Calu3 (cell line): ENCODE data around the gene CEP170. TPM values are rescaled to one million over a fixed set of nuclear protein-coding genes. Genes with fewer than 3 reads are reported as not detected.
A peak's percentile ranks its signal among the peaks of the same experiment; 100 is the strongest.

Experiments
- BruUV-seq: library from RNA; stranded (reverse); fragments of 400-500 nt; replicated peaks from 2 replicates; lab custom pipeline; 2021; lab: Mats Ljungman, UMichigan
- CTCF ChIA-PET: fragments of 300-600 bp; sonication (Branson Sonifier 250); formaldehyde crosslinking; loops from one replicate; lab custom pipeline; 2022; ENCODE audit warnings: antibody characterized with exemption; lab: Charles Lee
- DNase-seq: peaks from one replicate; pipeline ENCODE4 v3.0.0; 2022
- H3K27ac Mint-ChIP-seq: one replicate; pipeline ENCODE4 v1.8.0; 2022; ENCODE audit warnings: mixed read lengths; ENCODE audit not compliant: unreplicated experiment
- H3K27me3 Mint-ChIP-seq: one replicate; pipeline ENCODE4 v1.8.0; 2022; ENCODE audit warnings: mixed read lengths; ENCODE audit not compliant: unreplicated experiment
- H3K36me3 Mint-ChIP-seq: one replicate; pipeline ENCODE4 v1.8.0; 2022; ENCODE audit warnings: mild to moderate bottlenecking, moderate library complexity, mixed read lengths; ENCODE audit not compliant: insufficient read depth, unreplicated experiment
- H3K4me1 Mint-ChIP-seq: one replicate; pipeline ENCODE4 v1.8.0; 2022; ENCODE audit warnings: mild to moderate bottlenecking, low read depth, mixed read lengths; ENCODE audit not compliant: unreplicated experiment
- H3K4me3 Mint-ChIP-seq: one replicate; pipeline ENCODE4 v1.8.0; 2022; ENCODE audit warnings: mild to moderate bottlenecking, low read depth, moderate library complexity, mixed read lengths; ENCODE audit not compliant: unreplicated experiment
- H3K9me3 Mint-ChIP-seq: one replicate; pipeline ENCODE4 v1.8.0; 2022; ENCODE audit warnings: low read depth, mixed read lengths; ENCODE audit not compliant: unreplicated experiment
- intact Hi-C: fragments of 100-400 bp; cut with micrococcal nuclease; formaldehyde crosslinking; loops from one replicate; pipeline ENCODE4 v1.10.0; 2022; ENCODE audit not compliant: unreplicated experiment
- total RNA-seq: library from RNA; stranded (reverse); gene quantifications from 2 replicates; pipeline ENCODE4 v1.2.3, GENCODE V29; 2022
- TF ChIP-seq, protein P1 (sequence below): fragments of 200-600 bp; IDR thresholded peaks from one replicate; pipeline ENCODE4 v1.8.0; 2022; ENCODE audit warnings: antibody characterized with exemption; ENCODE audit not compliant: unreplicated experiment

CEP170 gene
- total RNA-seq, 1 experiment from 2014 or later = 133 TPM

DNA sequence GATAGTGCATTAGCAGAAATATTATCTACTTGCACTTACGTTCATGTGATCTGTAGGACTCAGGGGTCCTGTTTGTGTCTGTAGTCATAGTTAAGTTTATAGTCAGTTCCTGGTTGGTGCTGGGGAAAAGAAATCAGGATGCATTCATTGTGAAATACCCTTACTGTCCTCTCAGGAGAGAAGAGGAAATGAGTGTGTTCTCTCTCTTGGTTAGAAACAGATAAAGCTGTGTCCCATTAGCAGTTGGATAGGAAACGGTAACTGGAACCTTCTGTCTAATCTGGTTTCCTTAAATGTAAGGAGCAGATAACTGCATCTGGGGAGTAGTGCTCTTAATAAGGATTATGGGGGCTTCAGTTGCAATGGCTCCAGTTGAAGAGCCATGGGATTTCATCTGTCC lies 9.6 kb upstream of the CEP170 start:
- DNase-seq = no peak
- H3K27ac Mint-ChIP-seq = peak overlapping the region; percentile 46
- no peaks in the 10 kb centered on the region for H3K9me3 Mint-ChIP-seq

DNA sequence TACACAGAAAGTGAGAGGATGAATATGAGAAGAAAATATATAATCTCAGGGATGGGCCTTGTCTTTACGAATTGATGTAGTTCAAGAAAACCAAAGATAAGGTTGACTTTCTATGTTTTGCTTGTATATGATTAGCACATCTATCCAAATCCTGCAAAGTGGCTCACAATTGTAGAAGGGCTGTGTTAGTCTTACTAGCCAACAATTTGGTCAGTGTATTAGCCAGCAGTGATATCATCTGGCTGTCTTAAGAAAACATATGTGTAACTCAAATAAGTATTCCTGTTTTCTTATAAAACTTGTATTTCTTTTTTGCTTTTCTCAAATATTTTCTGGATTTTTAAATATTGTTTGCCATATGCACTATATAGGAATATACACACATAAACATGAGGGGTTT lies 6.3 kb upstream of the CEP170 start:
- intact Hi-C loops = no loop called here
- no peak for DNase-seq
- Mint-ChIP-seq H3K36me3 (peaks cover 7% of the 10 kb centered on the region), H3K4me1 (peaks cover 50% of the 10 kb centered on the region), H3K4me3 (no peak overlapping the region), H3K27ac (no peak overlapping the region), H3K9me3 (no peaks in the 10 kb centered on the region), H3K27me3 (no peaks in the 10 kb centered on the region)
- TF ChIP-seq, protein P1, sequence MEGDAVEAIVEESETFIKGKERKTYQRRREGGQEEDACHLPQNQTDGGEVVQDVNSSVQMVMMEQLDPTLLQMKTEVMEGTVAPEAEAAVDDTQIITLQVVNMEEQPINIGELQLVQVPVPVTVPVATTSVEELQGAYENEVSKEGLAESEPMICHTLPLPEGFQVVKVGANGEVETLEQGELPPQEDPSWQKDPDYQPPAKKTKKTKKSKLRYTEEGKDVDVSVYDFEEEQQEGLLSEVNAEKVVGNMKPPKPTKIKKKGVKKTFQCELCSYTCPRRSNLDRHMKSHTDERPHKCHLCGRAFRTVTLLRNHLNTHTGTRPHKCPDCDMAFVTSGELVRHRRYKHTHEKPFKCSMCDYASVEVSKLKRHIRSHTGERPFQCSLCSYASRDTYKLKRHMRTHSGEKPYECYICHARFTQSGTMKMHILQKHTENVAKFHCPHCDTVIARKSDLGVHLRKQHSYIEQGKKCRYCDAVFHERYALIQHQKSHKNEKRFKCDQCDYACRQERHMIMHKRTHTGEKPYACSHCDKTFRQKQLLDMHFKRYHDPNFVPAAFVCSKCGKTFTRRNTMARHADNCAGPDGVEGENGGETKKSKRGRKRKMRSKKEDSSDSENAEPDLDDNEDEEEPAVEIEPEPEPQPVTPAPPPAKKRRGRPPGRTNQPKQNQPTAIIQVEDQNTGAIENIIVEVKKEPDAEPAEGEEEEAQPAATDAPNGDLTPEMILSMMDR = no peak
- no TSS peak for BruUV-seq
- CTCF ChIA-PET = no interaction called here

More for the DNA sequence above, 9.6 kb upstream of the CEP170 start:
- intact Hi-C loops = no loop called here
- CTCF ChIA-PET = no interaction called here
- Mint-ChIP-seq H3K4me3 (no peak overlapping the region), H3K27me3 (no peaks in the 10 kb centered on the region), H3K36me3 (peaks cover 31% of the 10 kb centered on the region), H3K4me1 (peaks cover 73% of the 10 kb centered on the region)
- no TSS peak for BruUV-seq
- TF ChIP-seq, protein P1 = no peak

DNA sequence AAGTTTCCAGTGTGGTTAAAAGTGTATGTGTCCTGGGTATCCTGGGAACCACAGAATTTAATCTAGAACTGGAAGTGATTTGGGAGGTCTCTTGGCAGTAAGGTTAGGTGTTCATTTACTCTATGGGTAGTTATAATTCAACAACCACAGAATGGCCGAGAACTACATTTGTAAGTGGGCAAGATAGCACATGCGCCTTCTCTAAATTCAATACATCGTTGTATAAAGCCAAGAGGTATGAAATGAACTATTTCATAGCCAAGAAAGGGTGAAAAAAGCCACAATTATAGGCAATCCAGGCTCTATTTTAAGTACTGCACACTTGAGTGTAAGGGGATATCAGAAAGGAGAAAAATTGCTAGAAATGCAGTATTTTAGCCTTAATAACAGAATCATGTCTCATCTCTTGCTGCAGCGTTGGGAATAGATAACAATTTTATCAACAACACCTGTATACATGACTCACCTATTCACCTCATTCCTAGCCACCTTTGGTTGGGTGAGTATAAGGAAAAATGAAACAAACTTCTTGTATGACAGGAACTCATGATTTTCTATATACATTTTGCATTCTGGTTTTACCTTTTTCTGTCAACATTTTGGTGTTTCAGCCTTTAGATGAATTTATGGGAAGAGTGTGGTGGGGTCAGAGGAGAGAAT lies 5.3 kb upstream of the CEP170 start:
- no peak overlapping the region for H3K4me3 Mint-ChIP-seq
- intact Hi-C loops = no loop called here
- CTCF ChIA-PET = no interaction called here
- no peak overlapping the region for H3K27ac Mint-ChIP-seq
- H3K27me3 Mint-ChIP-seq = no peaks in the 10 kb centered on the region
- TF ChIP-seq, protein P1 = no peak
- H3K9me3 Mint-ChIP-seq = no peaks in the 10 kb centered on the region
- no peak for DNase-seq
- no TSS peak for BruUV-seq
- H3K4me1 Mint-ChIP-seq = peaks cover 46% of the 10 kb centered on the region
- peaks cover 14% of the 10 kb centered on the region for H3K36me3 Mint-ChIP-seq

DNA sequence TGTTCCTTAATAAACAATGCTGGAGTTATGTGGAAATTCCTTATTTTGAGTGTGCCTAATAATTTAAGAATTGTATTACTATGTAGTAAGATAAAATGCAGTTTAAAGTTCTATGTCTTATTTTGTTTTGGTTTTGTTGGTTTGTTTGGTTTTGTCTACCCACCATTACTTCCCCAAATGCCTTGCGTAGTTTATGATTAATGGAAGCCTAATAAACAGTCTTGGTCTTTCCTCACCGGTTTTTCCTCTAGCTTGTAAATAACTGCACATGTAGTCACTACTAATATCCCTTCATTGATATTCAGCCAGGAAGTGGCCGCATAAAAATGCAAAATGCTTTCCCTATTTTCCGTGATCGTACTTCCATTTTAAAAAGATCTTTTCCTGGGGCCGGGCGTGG lies 3.6 kb upstream of the CEP170 start:
- no peak for DNase-seq
- CTCF ChIA-PET = no interaction called here
- Mint-ChIP-seq H3K36me3 (peaks cover 30% of the 10 kb centered on the region), H3K27ac (no peak overlapping the region), H3K9me3 (no peaks in the 10 kb centered on the region), H3K4me3 (no peak overlapping the region), H3K4me1 (peaks cover 30% of the 10 kb centered on the region), H3K27me3 (no peaks in the 10 kb centered on the region)
- TF ChIP-seq, protein P1 = no peak
- no TSS peak for BruUV-seq
- intact Hi-C loops = loop anchor here (10.0 kb wide), 1 partner anchor 136 kb away; no protein-coding TSS in a partner anchor
